Effector CD4-positive, alpha-beta T cell (primary cell): ENCODE measurements around the gene ANK3.

Source experiments
- DNase-seq: peaks from one replicate; pipeline ENCODE4 v3.0.0-alpha.2; 2020

The ANK3 gene

GRCh38 chr10:60209874-60210570 is 179.7 kb downstream of the ANK3 start:
- no peak for DNase-seq

GRCh38 chr10:60208676-60209269 is 180.9 kb downstream of the ANK3 start:
- DNase-seq, result no peak

- DNase-seq, result no peak
Observed at GRCh38 chr10:60207894-60208293, 181.8 kb downstream of the ANK3 start.

- no peak for DNase-seq
Observed at GRCh38 chr10:60206735-60207134, 182.9 kb downstream of the ANK3 start.

GRCh38 chr10:60205741-60206140 is 183.9 kb downstream of the ANK3 start:
- no peak for DNase-seq

- no peak for DNase-seq
Observed at GRCh38 chr10:60203993-60204618, 185.6 kb downstream of the ANK3 start.

GRCh38 chr10:60200682-60201053 is 189.0 kb downstream of the ANK3 start:
- DNase-seq, result no peak

GRCh38 chr10:60200012-60200681 is 189.5 kb downstream of the ANK3 start:
- no peak for DNase-seq

- DNase-seq, result no peak
Observed at GRCh38 chr10:60197206-60197605, 192.5 kb downstream of the ANK3 start.

- no peak for DNase-seq
Observed at GRCh38 chr10:60194421-60194820, 195.3 kb downstream of the ANK3 start.

GRCh38 chr10:60192946-60193345 is 196.7 kb downstream of the ANK3 start:
- DNase-seq, result no peak

GRCh38 chr10:60189861-60190475 is 199.7 kb downstream of the ANK3 start:
- no peak for DNase-seq

- DNase-seq, result no peak
Observed at GRCh38 chr10:60188548-60188947, 201.1 kb downstream of the ANK3 start.

GRCh38 chr10:60187691-60188090 is 202.0 kb downstream of the ANK3 start:
- no peak for DNase-seq

GRCh38 chr10:60186315-60187071 is 203.2 kb downstream of the ANK3 start:
- DNase-seq, result no peak

GRCh38 chr10:60185421-60185820 is 204.3 kb downstream of the ANK3 start:
- DNase-seq, result no peak

GRCh38 chr10:60182691-60183090 is 207.0 kb downstream of the ANK3 start:
- DNase-seq, result no peak

GRCh38 chr10:60176925-60177324 is 212.8 kb downstream of the ANK3 start:
- no peak for DNase-seq

GRCh38 chr10:60175441-60175971 is 214.2 kb downstream of the ANK3 start:
- DNase-seq, result no peak

GRCh38 chr10:60172363-60172990 is 217.2 kb downstream of the ANK3 start:
- no peak for DNase-seq

GRCh38 chr10:60171436-60172013 is 218.2 kb downstream of the ANK3 start:
- no peak for DNase-seq
